Omental fat pad (tissue), 4 donors: ENCODE results near the gene SERTAD1. TPM values are rescaled to one million over a fixed set of nuclear protein-coding genes. Genes with fewer than 3 reads are reported as not detected.

Source experiments
- ATAC-seq: fragments of 150-250 bp; one replicate; pipeline ENCODE4 v1.9.1; 2016; ENCODE audit warnings: mild to moderate bottlenecking, moderate library complexity; ENCODE audit not compliant: low FRiP score
- DNase-seq: peaks from one replicate; pipeline ENCODE4 v3.0.0-alpha.2; 2019; ENCODE audit warnings: low spot score
- total RNA-seq, 4 donors: library from RNA; depleted of rRNA; stranded (reverse); fragments of >200 nt; gene quantifications; one replicate each; pipeline ENCODE4 v1.1.0, GENCODE V29; 2016
- TF ChIP-seq, protein P1 (sequence below), 3 donors: fragments of 450-650 bp; IDR thresholded peaks; one replicate each; pipeline ENCODE4 v1.5.1; 2016 to 2017; ENCODE audit warnings: antibody characterized with exemption in 3 of 3, mild to moderate bottlenecking in 3 of 3, moderate library complexity in 2 of 3

SERTAD1 gene
- total RNA-seq, 4 donors from 2014 or later = 18.9 to 80.9 (median 37.7) TPM

- TF ChIP-seq, protein P1, sequence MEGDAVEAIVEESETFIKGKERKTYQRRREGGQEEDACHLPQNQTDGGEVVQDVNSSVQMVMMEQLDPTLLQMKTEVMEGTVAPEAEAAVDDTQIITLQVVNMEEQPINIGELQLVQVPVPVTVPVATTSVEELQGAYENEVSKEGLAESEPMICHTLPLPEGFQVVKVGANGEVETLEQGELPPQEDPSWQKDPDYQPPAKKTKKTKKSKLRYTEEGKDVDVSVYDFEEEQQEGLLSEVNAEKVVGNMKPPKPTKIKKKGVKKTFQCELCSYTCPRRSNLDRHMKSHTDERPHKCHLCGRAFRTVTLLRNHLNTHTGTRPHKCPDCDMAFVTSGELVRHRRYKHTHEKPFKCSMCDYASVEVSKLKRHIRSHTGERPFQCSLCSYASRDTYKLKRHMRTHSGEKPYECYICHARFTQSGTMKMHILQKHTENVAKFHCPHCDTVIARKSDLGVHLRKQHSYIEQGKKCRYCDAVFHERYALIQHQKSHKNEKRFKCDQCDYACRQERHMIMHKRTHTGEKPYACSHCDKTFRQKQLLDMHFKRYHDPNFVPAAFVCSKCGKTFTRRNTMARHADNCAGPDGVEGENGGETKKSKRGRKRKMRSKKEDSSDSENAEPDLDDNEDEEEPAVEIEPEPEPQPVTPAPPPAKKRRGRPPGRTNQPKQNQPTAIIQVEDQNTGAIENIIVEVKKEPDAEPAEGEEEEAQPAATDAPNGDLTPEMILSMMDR (IDR thresholded peaks at IDR 0.05) = no peak
- no peak for ATAC-seq
- no peak for DNase-seq
Measured at GRCh38 chr19:40407714-40408597, 17.8 kb downstream of the SERTAD1 start.

- peak; percentile 89 for DNase-seq
- ATAC-seq = peak; percentile 88
- TF ChIP-seq, protein P1 (IDR thresholded peaks at IDR 0.05) = no peak
Measured at GRCh38 chr19:40403262-40403984, 22.4 kb downstream of the SERTAD1 start.

GRCh38 chr19:40400559-40400958 lies 25.2 kb downstream of the SERTAD1 start:
- TF ChIP-seq, protein P1 (IDR thresholded peaks at IDR 0.05) = no peak
- ATAC-seq = no peak
- no peak for DNase-seq

- DNase-seq (no peak), ATAC-seq (no peak)
- TF ChIP-seq, protein P1 (IDR thresholded peaks at IDR 0.05) = no peak
Measured at GRCh38 chr19:40398417-40399131, 27.2 kb downstream of the SERTAD1 start.

DNA sequence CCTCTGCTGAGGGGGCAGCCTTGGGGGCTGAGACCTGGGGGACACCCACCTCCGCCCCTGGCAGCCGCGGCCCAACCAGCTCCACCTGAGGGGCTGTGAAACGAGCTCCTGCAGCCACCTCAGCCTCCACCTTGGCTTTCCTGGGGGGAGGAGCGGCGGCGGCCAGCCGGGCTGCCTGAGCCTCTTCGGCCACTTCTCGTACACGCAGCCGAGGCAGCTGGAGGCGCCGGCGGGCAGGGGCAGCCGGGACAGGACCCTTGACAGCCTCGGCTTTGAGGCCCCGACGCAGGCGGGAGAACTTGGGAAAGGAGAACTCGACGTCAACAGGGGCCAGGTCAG lies 28.3 kb downstream of the SERTAD1 start:
- TF ChIP-seq, protein P1 (IDR thresholded peaks at IDR 0.05) = no peak
- no peak for DNase-seq
- no peak for ATAC-seq

DNA sequence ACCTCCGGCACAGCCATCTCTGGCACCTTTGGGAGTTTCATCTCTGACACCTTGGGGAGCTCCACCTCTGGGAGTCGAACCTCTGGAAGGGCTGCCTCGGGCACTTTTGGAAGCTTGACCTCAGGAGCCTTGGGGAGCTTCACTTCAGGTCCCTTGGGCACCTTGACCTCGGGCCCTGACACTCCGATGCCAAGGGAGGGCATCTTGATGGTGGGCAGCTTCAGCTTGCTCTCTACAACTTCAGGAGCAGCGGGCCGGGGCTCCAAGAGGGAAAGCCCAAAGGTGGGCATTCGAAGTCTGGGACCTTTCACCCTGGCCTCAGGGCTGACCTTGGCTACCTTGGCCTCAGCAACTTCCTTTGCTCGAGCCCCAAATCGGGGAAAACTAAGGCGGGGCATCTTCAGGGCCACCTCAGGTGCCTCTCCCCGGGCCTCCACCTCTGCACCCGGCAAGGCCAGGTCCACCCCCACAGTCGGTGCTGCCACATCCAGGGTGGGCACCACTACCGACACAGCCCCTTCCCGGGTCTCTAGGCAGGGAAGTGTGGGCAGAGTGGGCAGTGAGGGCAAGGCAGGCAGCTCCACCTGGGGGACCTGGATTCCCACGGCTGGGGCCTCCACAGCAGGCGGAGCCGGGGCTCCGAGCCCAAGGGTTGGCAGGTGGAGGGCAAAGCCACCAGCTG lies 28.8 kb downstream of the SERTAD1 start:
- ATAC-seq (no peak), DNase-seq (no peak)
- TF ChIP-seq, protein P1 (IDR thresholded peaks at IDR 0.05) = no peak
